Kidney (tissue), 14 donors: ENCODE measurements around the gene RASL11B. TPM values are rescaled to one million over a fixed set of nuclear protein-coding genes. Genes with fewer than 3 reads are reported as not detected.

Experiments
- DNase-seq, 5 donors: peaks; one replicate each; pipeline ENCODE4 v3.0.0-alpha.2; 2013 to 2020
- FAIRE-seq: peaks from 2 replicates; lab custom pipeline; 2012; peaks lifted over from hg19 to GRCh38; lab: Jason Lieb, UNC
- H3K27ac ChIP-seq, 2 donors: one replicate each; pipeline ENCODE4 v1.7.0; 2013; ENCODE audit warnings: low read depth in 2 of 2, low read length in 2 of 2, inconsistent platforms in 1 of 2
- H3K27me3 ChIP-seq: one replicate; pipeline ENCODE4 v1.7.1; 2013; ENCODE audit warnings: low read length, inconsistent platforms; ENCODE audit not compliant: control insufficient read depth, insufficient read depth
- H3K36me3 ChIP-seq, 3 donors: one replicate each; pipeline versions ENCODE4 v1.7.0 to v1.7.1; 2013; ENCODE audit warnings: low read length in 3 of 3, control low read depth in 1 of 3, inconsistent platforms in 1 of 3; ENCODE audit not compliant: insufficient read depth in 3 of 3, control insufficient read depth in 2 of 3
- H3K4me1 ChIP-seq, 3 donors: one replicate each; pipeline versions ENCODE4 v1.7.0 to v1.7.1; 2013; ENCODE audit warnings: low read length in 3 of 3, inconsistent platforms in 1 of 3, low read depth in 1 of 3; ENCODE audit not compliant: control insufficient read depth in 2 of 3, insufficient read depth in 2 of 3
- H3K4me3 ChIP-seq, 3 donors: one replicate each; pipeline versions ENCODE4 v1.7.0 to v1.8.1; 2013; ENCODE audit warnings: low read length in 3 of 3, control low read depth in 1 of 3, inconsistent platforms in 1 of 3
- H3K9ac ChIP-seq, 3 donors: one replicate each; pipeline versions ENCODE4 v1.7.0 to v1.7.1; 2013; ENCODE audit warnings: low read length in 3 of 3, control low read depth in 1 of 3, inconsistent platforms in 1 of 3
- H3K9me3 ChIP-seq, 3 donors: one replicate each; pipeline versions ENCODE4 v1.7.0 to v1.7.1; 2013; ENCODE audit warnings: low read length in 3 of 3, control low read depth in 1 of 3, inconsistent platforms in 1 of 3; ENCODE audit not compliant: control insufficient read depth in 2 of 3, insufficient read depth in 1 of 3
- CTCF ChIP-seq: IDR thresholded peaks from 3 replicates; pipeline ENCODE4 v1.5.1; 2012; ENCODE audit warnings: mild to moderate bottlenecking, moderate library complexity, borderline replicate concordance; ENCODE audit not compliant: insufficient read depth; ENCODE audit errors: extremely low read depth
- intact Hi-C: fragments of 100-400 bp; cut with DNase I; formaldehyde crosslinking; loops from one replicate; pipeline ENCODE4 v1.11.1; 2022
- polyA plus RNA-seq: library from polyadenylated mRNA; stranded (reverse); fragments of 350-450 nt; fragmentation: Illumina TruSeq; extraction: RNeasy Lipid Tissue Mini Kit (QIAGEN cat#74804); gene quantifications from one replicate; pipeline ENCODE4 v1.2.3, GENCODE V29; 2014; ENCODE audit warnings: low read depth, low replicate concordance; ENCODE audit not compliant: insufficient read depth
- total RNA-seq: library from RNA; stranded (reverse); fragmentation: NEBNext Ultra II Directional; extraction: Animal tissue kit (Norgen Biotek cat#: 25700); gene quantifications from one replicate; pipeline ENCODE4 v1.2.1, GENCODE V29; 2021
- donor health status: control.
- donor health status: control.
- donor health status: control.
- donor health status: control.
- donor health status: control.
- donor health status: DM: yes; HTN: yes; CAD: no.
- donor health status: Normal renal cell carcinoma (clear cell type).

RASL11B gene
- total and polyA plus RNA-seq, 2 donors from 2014 or later = 4.3 to 45.9 TPM

GRCh38 chr4:52876069-52876468 lies 14.0 kb downstream of the RASL11B start:
- Histone ChIP-seq H3K27me3 (no peaks in the 10 kb centered on the region), H3K9ac (no peak overlapping the region), H3K27ac (no peak overlapping the region), H3K4me3 (no peak overlapping the region), H3K4me1 (no peaks in the 10 kb centered on the region), H3K36me3 (no peaks in the 10 kb centered on the region), H3K9me3 (no peaks in the 10 kb centered on the region)
- FAIRE-seq = no peak
- DNase-seq = no peak
- intact Hi-C loops = no loop called here
- TF ChIP-seq CTCF = no peak

DNA sequence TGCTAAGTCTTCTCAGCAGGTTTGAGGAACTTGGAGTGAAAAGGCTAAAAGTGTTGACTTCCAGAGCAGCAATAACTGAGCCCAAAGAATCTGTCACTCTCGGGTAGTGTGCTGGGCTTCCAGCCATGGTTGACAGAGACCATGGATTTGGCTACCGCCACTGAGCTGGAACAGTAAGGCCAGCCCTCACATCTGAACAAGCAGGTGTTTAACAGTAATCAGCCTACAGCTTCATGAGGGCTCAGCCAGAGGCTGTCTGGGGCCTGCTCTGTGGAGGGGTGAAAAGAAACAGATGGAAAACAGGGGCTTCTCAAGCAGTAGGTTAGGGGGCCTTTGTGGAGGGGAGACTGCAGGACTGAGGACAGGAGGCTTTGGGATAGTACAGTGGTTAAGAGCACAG lies 14.9 kb downstream of the RASL11B start:
- intact Hi-C loops = no loop called here
- Histone ChIP-seq H3K9me3 (no peaks in the 10 kb centered on the region), H3K4me1 (no peaks in the 10 kb centered on the region), H3K9ac (no peak overlapping the region), H3K27ac (no peak overlapping the region), H3K4me3 (no peak overlapping the region), H3K27me3 (no peaks in the 10 kb centered on the region), H3K36me3 (no peaks in the 10 kb centered on the region)
- no peak for TF ChIP-seq CTCF
- no peak for FAIRE-seq
- DNase-seq = no peak

DNA sequence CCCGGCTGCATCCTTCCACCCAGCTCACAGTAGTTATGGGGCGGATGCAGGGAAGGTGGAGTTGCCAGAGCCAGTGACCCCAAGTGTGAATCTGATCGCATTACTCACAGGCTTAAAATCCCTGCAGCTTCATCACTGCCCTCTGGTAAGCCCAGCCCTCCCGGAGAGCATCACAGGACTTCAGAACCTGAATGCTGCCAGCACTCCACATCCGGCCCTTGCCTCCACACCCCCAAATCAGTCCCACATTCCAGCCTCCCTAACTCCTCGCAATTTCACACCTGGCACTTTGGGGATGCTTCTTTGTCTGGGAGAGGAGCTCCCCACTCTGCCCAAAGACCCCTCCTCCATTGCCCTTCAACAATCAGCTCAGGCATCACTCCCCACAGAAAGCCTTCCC lies 15.6 kb downstream of the RASL11B start:
- intact Hi-C loops = no loop called here
- H3K4me3 ChIP-seq = no peak overlapping the region
- H3K36me3 ChIP-seq = no peaks in the 10 kb centered on the region
- no peaks in the 10 kb centered on the region for H3K27me3 ChIP-seq
- FAIRE-seq (no peak), DNase-seq (no peak)
- no peak overlapping the region for H3K9ac ChIP-seq
- no peaks in the 10 kb centered on the region for H3K4me1 ChIP-seq
- no peak overlapping the region for H3K27ac ChIP-seq
- no peaks in the 10 kb centered on the region for H3K9me3 ChIP-seq
- no peak for TF ChIP-seq CTCF

- H3K4me3 ChIP-seq = no peak overlapping the region
- no peak for TF ChIP-seq CTCF
- no peak for DNase-seq
- FAIRE-seq = no peak
- H3K9ac ChIP-seq = no peak overlapping the region
- no peaks in the 10 kb centered on the region for H3K4me1 ChIP-seq
- H3K9me3 ChIP-seq = no peaks in the 10 kb centered on the region
- no peak overlapping the region for H3K27ac ChIP-seq
- no peaks in the 10 kb centered on the region for H3K36me3 ChIP-seq
- intact Hi-C loops = no loop called here
- no peaks in the 10 kb centered on the region for H3K27me3 ChIP-seq
Measured at GRCh38 chr4:52879471-52879870, 17.4 kb downstream of the RASL11B start.
